Activated CD8-positive, alpha-beta T cell treated with anti-CD3 and anti-CD28 coated beads for 36 hours (primary cell): ENCODE data around the gene SLCO2A1. TPM values are rescaled to one million over a fixed set of nuclear protein-coding genes. Genes with fewer than 3 reads are reported as not detected.

ENCODE experiments used
- ATAC-seq: fragments of 200-7000 bp; cut with Tn5 transposase; one replicate; pipeline ENCODE4 v1.10.0; 2021; ENCODE audit warnings: mild to moderate bottlenecking, moderate library complexity
- CTCF ChIA-PET: fragments of 350-600 bp; sonication (Branson Sonifier 250); formaldehyde crosslinking; loops from one replicate; lab custom pipeline; 2021; ENCODE audit warnings: antibody characterized with exemption; lab: Charles Lee
- POLR2A ChIA-PET: fragments of 350-600 bp; sonication (Branson Sonifier 250); formaldehyde crosslinking; loops from one replicate; lab custom pipeline; 2021; ENCODE audit warnings: antibody characterized with exemption; lab: Charles Lee
- DNase-seq: peaks from one replicate; pipeline ENCODE4 v3.0.0-alpha.2; 2020
- H3K27ac Mint-ChIP-seq: one replicate; pipeline ENCODE4 v1.8.0; 2021; ENCODE audit warnings: mild to moderate bottlenecking, mixed read lengths
- H3K27me3 Mint-ChIP-seq: one replicate; pipeline ENCODE4 v1.8.0; 2021; ENCODE audit warnings: mixed read lengths
- H3K36me3 Mint-ChIP-seq: one replicate; pipeline ENCODE4 v1.8.0; 2021; ENCODE audit warnings: low read depth, mixed read lengths
- H3K4me1 Mint-ChIP-seq: one replicate; pipeline ENCODE4 v1.8.0; 2021; ENCODE audit warnings: low read depth, mixed read lengths
- H3K4me3 Mint-ChIP-seq: one replicate; pipeline ENCODE4 v1.8.0; 2021; ENCODE audit warnings: mild to moderate bottlenecking, moderate library complexity, mixed read lengths
- H3K9me3 Mint-ChIP-seq: one replicate; pipeline ENCODE4 v1.8.0; 2021; ENCODE audit warnings: mixed read lengths
- CTCF ChIP-seq: fragments of 200-600 bp; IDR thresholded peaks from one replicate; pipeline ENCODE4 v1.8.0; 2022; ENCODE audit warnings: antibody characterized with exemption, mild to moderate bottlenecking
- intact Hi-C: fragments of 100-400 bp; cut with micrococcal nuclease; formaldehyde crosslinking; loops from one replicate; pipeline ENCODE4 v1.10.0; 2022
- total RNA-seq, 2 experiments: library from RNA; stranded (reverse); gene quantifications; one replicate each; pipeline ENCODE4 v1.2.3, GENCODE V29; 2021

The SLCO2A1 gene
- total RNA-seq, 2 experiments from 2014 or later, result not detected

GRCh38 chr3:133921592-133921991 lies 108.1 kb downstream of the SLCO2A1 start:
- intact Hi-C loops, result no loop called here
- Mint-ChIP-seq H3K27ac (no peak overlapping the region), H3K27me3 (peaks cover 11% of the 10 kb centered on the region), H3K9me3 (peaks cover 4% of the 10 kb centered on the region), H3K4me3 (no peak overlapping the region), H3K36me3 (no peaks in the 10 kb centered on the region), H3K4me1 (no peaks in the 10 kb centered on the region)
- ATAC-seq, result no peak
- TF ChIP-seq CTCF, result no peak
- DNase-seq, result no peak
- ChIA-PET POLR2A (no interaction called here), CTCF (no interaction called here)

- Mint-ChIP-seq H3K27me3 (peaks cover 18% of the 10 kb centered on the region), H3K36me3 (no peaks in the 10 kb centered on the region), H3K4me3 (no peak overlapping the region), H3K9me3 (peaks cover 4% of the 10 kb centered on the region), H3K27ac (no peak overlapping the region), H3K4me1 (no peaks in the 10 kb centered on the region)
- no peak for ATAC-seq
- CTCF ChIA-PET, result interaction anchor here (1.2 kb wide), 1 partner anchor 51 kb away, joined by 3 read pairs; no protein-coding TSS in a partner anchor
- intact Hi-C loops, result no loop called here
- POLR2A ChIA-PET, result interaction anchor here (0.6 kb wide), 2 partner anchors 17 to 943 kb away, joined by 3 to 4 read pairs; no protein-coding TSS in a partner anchor
- DNase-seq, result no peak
- no peak for TF ChIP-seq CTCF
Observed at GRCh38 chr3:133917144-133917543, 112.6 kb downstream of the SLCO2A1 start.

GRCh38 chr3:133915685-133916658 lies 113.8 kb downstream of the SLCO2A1 start:
- no peaks in the 10 kb centered on the region for H3K4me1 Mint-ChIP-seq
- ATAC-seq, result no peak
- no peak for TF ChIP-seq CTCF
- POLR2A ChIA-PET, result no interaction called here
- DNase-seq, result no peak
- peaks cover 4% of the 10 kb centered on the region for H3K9me3 Mint-ChIP-seq
- CTCF ChIA-PET, result interaction anchor here (1.2 kb wide), 2 partner anchors 11 to 50 kb away, joined by 3 read pairs; no protein-coding TSS in a partner anchor
- intact Hi-C loops, result no loop called here
- no peak overlapping the region for H3K27ac Mint-ChIP-seq
- peaks cover 18% of the 10 kb centered on the region for H3K27me3 Mint-ChIP-seq
- no peaks in the 10 kb centered on the region for H3K36me3 Mint-ChIP-seq
- no peak overlapping the region for H3K4me3 Mint-ChIP-seq

GRCh38 chr3:133914839-133915600 lies 114.7 kb downstream of the SLCO2A1 start:
- Mint-ChIP-seq H3K27ac (no peak overlapping the region), H3K4me1 (no peaks in the 10 kb centered on the region), H3K36me3 (no peaks in the 10 kb centered on the region), H3K27me3 (peaks cover 17% of the 10 kb centered on the region), H3K4me3 (no peak overlapping the region), H3K9me3 (peaks cover 4% of the 10 kb centered on the region)
- DNase-seq, result no peak
- ChIA-PET POLR2A (no interaction called here), CTCF (no interaction called here)
- no peak for ATAC-seq
- TF ChIP-seq CTCF, result no peak
- intact Hi-C loops, result no loop called here
